Measurements from ENCODE around the gene FRY. TPM values are rescaled to one million over a fixed set of nuclear protein-coding genes. Genes with fewer than 3 reads are reported as not detected.

The FRY gene
- total and polyA plus RNA-seq, 2 of the 13 experiments (the other 11 are each of a cell fraction or from before 2014, with no cell fraction given), result 8.2 to 13.1 TPM

- TF ChIP-seq ZFP41 (CRISPR knock-in tag; IDR thresholded peaks at IDR 0.05; ENCODE audit: borderline replicate concordance) (no peak), BCL6 (CRISPR knock-in tag; IDR thresholded peaks at IDR 0.05) (no peak; the same call in 1 of the 2 replicates), ZNF704 (CRISPR knock-in tag; IDR thresholded peaks at IDR 0.05; ENCODE audit: borderline replicate concordance) (peak; percentile 46; the same call in 1 of the 2 replicates), ZNF326 (CRISPR knock-in tag; IDR thresholded peaks at IDR 0.05; ENCODE audit: borderline replicate concordance) (no peak), FOXO4 (CRISPR knock-in tag; conservative IDR thresholded peaks at IDR 0.05) (no peak), IKZF1 (IDR thresholded peaks at IDR 0.05) (no peak), MAX (IDR thresholded peaks at IDR 0.05) (peak; percentile 91), ZBTB33 (CRISPR knock-in tag; IDR thresholded peaks at IDR 0.05) (no peak), HOXA9 (CRISPR knock-in tag; IDR thresholded peaks at IDR 0.05; ENCODE audit: borderline replicate concordance) (0 out of 2 replicates have a peak, but pooled peaks have one; percentile 68), ZNF510 (CRISPR knock-in tag; IDR thresholded peaks at IDR 0.05; ENCODE audit: low read depth) (no peak), MLXIP (CRISPR knock-in tag; IDR thresholded peaks at IDR 0.05; ENCODE audit: borderline replicate concordance) (no peak), ZNF354B (CRISPR knock-in tag; IDR thresholded peaks at IDR 0.05) (no peak), SNAI1 (CRISPR knock-in tag; IDR thresholded peaks at IDR 0.05; ENCODE audit: borderline replicate concordance) (no peak), ZNF3 (CRISPR knock-in tag; IDR thresholded peaks at IDR 0.05) (no peak), NR3C1 (CRISPR knock-in tag; IDR thresholded peaks at IDR 0.05) (no peak), PHF20 (CRISPR knock-in tag; IDR thresholded peaks at IDR 0.05) (peak; percentile 96), GATAD1 (CRISPR knock-in tag; IDR thresholded peaks at IDR 0.05) (peak; percentile 88), MED1 (CRISPR knock-in tag; IDR thresholded peaks at IDR 0.05) (peak; percentile 50; the same call in 1 of the 2 replicates)
Observed at GRCh38 chr13:32315238-32316027, 283.9 kb downstream of the FRY start, which contains the start of the genes BRCA2 and ZAR1L (continued).

Measured in HepG2 (cell line).